Activated CD8-positive, alpha-beta memory T cell treated with anti-CD3 and anti-CD28 coated beads for 48 hours (primary cell): ENCODE results near the gene TRMT13.
"Not testable (repeated sequence)": the region's sequence is repeated elsewhere in the genome, so short reads cannot be mapped to it uniquely, and the experiment has no call there.

Experiments used
- DNase-seq, 3 experiments: peaks; one replicate each; pipeline ENCODE4 v3.0.0-alpha.2; 2020; ENCODE audit warnings: low read depth in 2 of 3, low spot score in 2 of 3

TRMT13 gene

DNA sequence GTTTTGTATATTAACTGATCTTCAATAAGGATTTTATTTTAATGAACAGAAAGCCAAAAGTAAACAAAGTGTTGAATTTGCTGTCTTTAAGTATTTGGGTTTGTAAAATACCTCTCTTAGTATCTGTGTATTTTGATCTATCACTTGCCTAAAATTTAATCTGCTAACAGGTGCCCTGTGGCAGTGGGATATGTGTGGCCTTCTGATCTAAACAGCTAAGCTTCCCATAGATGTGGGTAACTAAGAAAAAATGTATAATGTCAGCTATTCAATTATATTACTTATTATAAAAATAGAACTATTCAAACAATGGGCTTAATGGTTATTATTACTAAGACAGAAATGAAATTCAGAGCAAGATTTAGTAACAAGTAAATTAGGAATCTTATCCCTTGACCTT, 29.9 kb downstream of the TRMT13 start:
- DNase-seq = no peak

DNA sequence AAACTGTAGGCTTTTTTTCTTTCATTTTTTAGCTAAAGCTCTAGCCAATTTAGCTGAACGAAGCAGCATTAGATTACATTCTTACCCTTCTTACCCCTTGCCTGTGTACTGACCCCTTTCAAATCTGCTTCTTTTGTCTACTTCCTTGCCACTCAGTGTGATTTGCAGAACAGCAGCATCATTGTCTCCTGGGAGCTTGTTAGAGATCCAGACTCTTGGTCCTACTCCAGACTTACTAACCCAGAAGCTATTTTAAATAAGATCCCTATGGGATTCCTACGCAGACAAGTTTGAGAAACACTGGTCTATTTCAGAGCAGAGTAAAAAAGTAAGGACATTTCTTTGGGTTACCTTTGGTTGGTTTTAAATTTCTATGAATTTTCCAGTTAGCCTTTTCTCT, 31.3 kb downstream of the TRMT13 start:
- DNase-seq = no peak

DNA sequence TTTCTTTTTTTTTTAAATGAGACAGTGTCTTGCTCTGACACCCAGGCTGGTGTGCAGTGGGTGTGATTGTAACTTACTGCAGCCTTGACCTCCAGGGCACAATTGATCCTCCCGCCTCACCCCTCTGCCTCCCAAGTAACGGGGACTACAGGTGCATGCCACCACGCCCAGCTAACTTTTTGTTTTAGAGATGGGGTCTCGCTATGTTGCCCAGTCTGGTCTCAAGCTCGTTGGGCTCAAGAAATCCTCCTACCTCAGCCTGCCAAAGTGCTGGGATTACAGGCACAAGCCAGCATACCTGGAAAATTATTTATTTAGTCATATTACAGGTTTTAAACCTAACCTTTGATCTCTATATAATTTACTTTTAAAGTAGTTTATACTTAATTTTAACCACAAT, 31.7 kb downstream of the TRMT13 start:
- DNase-seq = no peak

DNA sequence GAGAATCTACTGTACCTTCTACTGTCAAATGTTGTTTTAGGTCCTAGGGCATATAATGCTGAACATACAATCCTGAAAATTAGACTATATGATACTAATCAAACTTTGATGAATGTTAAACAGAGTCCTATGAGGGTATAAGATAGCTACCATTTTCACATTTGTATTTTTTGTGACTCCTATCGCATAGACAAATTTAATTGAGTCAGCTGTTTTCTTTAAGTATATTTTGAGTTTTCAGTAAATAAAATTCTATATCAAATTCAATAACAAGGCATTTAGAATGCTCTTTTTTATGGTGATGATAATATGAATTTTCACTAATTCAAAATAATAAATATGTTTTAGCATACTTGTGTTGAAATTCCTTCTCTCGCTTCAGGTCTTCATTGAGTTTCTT, 35.1 kb downstream of the TRMT13 start:
- DNase-seq = no peak

DNA sequence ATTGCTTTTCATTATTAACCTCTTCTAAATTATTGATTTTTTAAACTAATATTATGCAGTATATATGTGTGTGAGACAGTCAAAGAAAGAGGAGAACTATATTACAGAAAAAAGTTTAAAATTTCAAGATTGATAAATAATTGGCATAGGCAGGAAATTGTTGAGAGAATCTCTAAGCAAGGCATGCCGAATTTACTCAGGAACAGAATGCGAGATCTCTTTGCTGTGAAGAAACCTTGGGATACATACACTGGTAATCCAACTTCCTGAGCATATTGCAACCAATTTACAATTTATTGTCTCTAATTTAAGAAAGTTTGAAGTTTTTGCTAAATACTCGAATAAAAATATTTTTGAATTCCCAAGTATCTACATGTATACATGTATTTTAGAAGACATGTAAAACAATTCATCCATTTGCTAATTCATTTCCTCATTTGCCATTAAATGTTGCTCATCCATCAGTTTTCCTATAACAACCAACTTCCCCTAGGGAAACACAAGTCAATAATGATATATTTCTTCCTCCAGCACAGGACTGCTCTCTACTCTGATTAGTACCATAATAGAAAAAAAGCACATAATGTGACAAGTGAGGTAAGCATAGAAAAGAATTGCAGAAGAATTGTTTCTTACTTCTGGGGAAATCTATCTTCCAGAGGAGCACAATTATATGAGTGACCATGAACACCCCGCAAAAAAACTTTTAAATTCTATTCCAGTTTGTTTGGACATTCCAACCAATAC, 44.5 kb downstream of the TRMT13 start:
- DNase-seq = no peak

DNA sequence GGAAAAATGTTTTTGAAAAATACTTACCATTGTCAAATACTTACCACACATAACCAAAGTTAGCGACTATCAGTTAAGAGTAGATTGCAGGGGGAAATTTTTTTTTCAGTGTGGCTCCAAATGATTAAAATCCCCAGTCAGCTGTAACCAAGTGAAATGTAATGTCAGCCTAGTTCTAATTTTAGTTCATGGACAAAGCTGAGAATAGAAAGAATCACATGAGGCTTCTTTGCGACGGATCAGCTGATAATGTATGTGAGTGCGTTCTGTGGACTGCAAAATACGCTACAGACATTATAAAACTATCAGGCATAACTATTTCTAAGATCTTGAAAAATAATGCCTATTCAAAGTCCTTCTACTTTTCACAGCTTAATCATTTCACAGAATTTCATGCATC, 45.1 kb downstream of the TRMT13 start, which contains the start of gene LRRC39:
Gene LRRC39, minus strand, starts transcription at position 166 of the 400 bp plus-strand sequence. CDS start 9,740 bp downstream, outside the sequence.
- DNase-seq = no peak

DNA sequence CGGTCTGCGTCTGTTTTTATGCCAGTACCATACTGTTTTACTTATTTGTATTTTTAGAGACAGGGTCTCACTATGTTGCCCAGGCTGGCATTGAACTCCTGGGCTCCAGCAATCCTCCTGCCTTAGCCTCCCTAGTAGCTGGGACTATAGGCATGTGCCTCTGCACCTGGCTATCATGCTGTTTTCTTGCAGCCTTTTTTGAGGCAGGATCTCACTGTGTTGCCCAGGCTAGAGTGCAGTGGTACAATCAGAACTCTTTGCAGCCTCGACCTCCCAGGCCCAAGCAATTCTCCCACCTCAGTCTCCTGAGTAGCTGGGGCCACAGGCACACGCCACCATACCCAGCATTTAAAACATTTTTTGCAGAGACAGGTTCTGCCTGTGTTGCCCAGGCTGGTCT, 50.4 kb downstream of the TRMT13 start:
- DNase-seq = no peak

DNA sequence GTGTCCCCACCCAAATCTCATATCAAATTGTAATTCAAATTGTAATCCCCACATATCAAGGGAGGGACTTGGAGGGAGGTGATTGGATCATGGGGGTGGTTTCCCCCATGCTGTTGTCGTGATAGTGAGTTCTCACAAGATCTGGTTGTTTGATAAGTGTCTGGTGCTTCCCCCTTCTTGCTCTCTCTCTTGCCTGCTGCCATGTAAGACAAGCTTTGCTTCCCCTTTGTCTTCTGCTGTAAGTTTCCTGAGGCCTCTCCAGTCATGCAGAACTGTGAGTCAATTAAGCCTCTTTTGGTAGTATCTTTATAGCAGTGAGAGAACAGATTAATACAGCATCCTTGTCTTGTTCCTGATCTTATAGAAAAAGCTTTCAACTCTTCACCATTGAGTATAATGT, 51.6 kb downstream of the TRMT13 start:
- no peak for DNase-seq

DNA sequence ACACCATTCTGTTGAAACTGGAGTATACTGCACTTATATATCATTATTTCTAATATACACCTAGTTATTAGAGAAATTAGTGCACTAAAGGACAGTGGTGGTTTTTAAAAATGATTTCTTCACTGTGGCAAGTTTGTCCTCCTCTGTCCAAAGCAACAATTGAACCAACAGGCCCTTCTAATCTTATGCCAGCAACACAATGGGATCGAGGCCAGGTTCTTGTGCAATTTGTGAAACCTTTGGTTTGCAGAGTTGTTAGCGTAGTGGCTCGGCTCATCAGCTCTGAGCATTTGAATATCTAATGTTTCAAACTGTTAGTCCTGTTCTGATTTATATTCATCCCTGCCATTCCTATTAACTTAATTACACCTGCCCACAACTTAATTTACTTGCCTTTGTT, 54.9 kb downstream of the TRMT13 start:
- DNase-seq = no peak

GRCh38 chr1:100188617-100189016, 55.7 kb downstream of the TRMT13 start:
- DNase-seq = no peak

- DNase-seq = no peak
These were observed 65.6 kb downstream of the TRMT13 start for GRCh38 chr1:100198596-100198995.

DNA sequence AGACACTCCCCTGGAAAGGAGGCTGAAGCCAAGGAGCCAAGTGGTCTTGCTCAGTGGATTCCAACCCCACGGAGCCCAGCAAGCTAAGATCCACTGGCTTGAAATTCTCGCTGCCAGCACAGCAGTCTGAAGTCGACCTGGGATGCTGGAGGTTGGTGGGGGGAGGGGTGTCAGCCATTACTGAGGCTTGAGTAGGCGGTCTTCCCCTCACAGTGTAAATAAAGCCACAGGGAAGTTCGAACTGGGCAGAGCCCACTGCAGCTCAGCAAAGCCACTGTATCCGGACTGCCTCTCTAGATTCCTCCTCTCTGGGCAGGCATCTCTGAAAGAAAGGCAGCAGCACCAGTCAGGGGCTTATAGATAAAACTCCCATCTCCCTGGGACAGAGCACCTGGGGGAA, 67.1 kb downstream of the TRMT13 start:
- DNase-seq = not testable (repeated sequence)
